MM.1S (cell line): ENCODE measurements around the gene C6orf141.

ENCODE experiments used
- CTCF ChIP-seq: fragments of 300-600 bp; sonication (generic); IDR thresholded peaks from 2 replicates; pipeline ENCODE4 v1.5.1; 2016; ENCODE audit warnings: antibody characterized with exemption, low read length, mixed read lengths
- EZH2 ChIP-seq: fragments of 300-600 bp; sonication (generic); optimal IDR thresholded peaks from 2 replicates; pipeline ENCODE3; 2017; ENCODE audit warnings: low read depth, mild to moderate bottlenecking, antibody characterized with exemption, low read length, mixed read lengths

GRCh38 chr6:49524541-49524940 is 25.9 kb upstream of the C6orf141 start:
- no peak for TF ChIP-seq CTCF
- TF ChIP-seq EZH2, result no peak
